CD4-positive, alpha-beta memory T cell (primary cell): ENCODE measurements around the gene TMEM240. TPM values are rescaled to one million over a fixed set of nuclear protein-coding genes. Genes with fewer than 3 reads are reported as not detected.
A peak's percentile ranks its signal among the peaks of the same experiment; 100 is the strongest.

Experiments
- CTCF ChIA-PET: fragments of 350-600 bp; sonication (Branson Sonifier 250); formaldehyde crosslinking; loops from one replicate; lab custom pipeline; 2021; ENCODE audit warnings: inconsistent platforms; ENCODE audit not compliant: partially characterized antibody; lab: Charles Lee
- POLR2A ChIA-PET: fragments of 350-600 bp; sonication (Branson Sonifier 250); formaldehyde crosslinking; loops from one replicate; lab custom pipeline; 2021; ENCODE audit not compliant: partially characterized antibody; lab: Charles Lee
- DNase-seq, 5 donors: peaks; one replicate each; pipeline versions ENCODE4 v3.0.0 to v3.0.0-alpha.2; 2020 to 2022; ENCODE audit warnings: mixed read lengths in 1 of 5
- H3K27ac ChIP-seq: one replicate; pipeline ENCODE4 v1.7.0; 2013; ENCODE audit warnings: low read depth, low read length
- H3K27me3 ChIP-seq: 2 replicates; pipeline ENCODE4 v1.7.0; 2013; ENCODE audit warnings: mild to moderate bottlenecking, low read length, moderate library complexity; ENCODE audit not compliant: insufficient read depth
- H3K36me3 ChIP-seq: 2 replicates; pipeline ENCODE4 v1.7.0; 2013; ENCODE audit warnings: mild to moderate bottlenecking, low read length, moderate library complexity; ENCODE audit not compliant: insufficient read depth
- H3K4me1 ChIP-seq: 2 replicates; pipeline ENCODE4 v1.7.0; 2013; ENCODE audit warnings: mild to moderate bottlenecking, low read length, moderate library complexity; ENCODE audit not compliant: insufficient read depth
- H3K4me3 ChIP-seq, 2 donors: one replicate each; pipeline ENCODE4 v1.7.0; 2013; ENCODE audit warnings: low read length in 2 of 2, mild to moderate bottlenecking in 1 of 2
- H3K9me3 ChIP-seq, 2 donors: one replicate each; pipeline ENCODE4 v1.7.0; 2013; ENCODE audit warnings: low read length in 2 of 2, control low read depth in 1 of 2; ENCODE audit not compliant: control insufficient read depth in 1 of 2
- H3K27ac Mint-ChIP-seq, 7 donors: one replicate each; pipeline ENCODE4 v1.8.0; 2020 to 2021; ENCODE audit warnings: mixed read lengths in 7 of 7, mild to moderate bottlenecking in 6 of 7, inconsistent platforms in 3 of 7, moderate library complexity in 3 of 7
- H3K27me3 Mint-ChIP-seq, 2 donors: one replicate each; pipeline ENCODE4 v1.8.0; 2020 to 2021; ENCODE audit warnings: mixed read lengths in 2 of 2
- H3K36me3 Mint-ChIP-seq, 2 donors: one replicate each; pipeline ENCODE4 v1.8.0; 2020 to 2021; ENCODE audit warnings: mixed read lengths in 2 of 2, inconsistent platforms in 1 of 2, mild to moderate bottlenecking in 1 of 2
- H3K4me1 Mint-ChIP-seq, 4 donors: one replicate each; pipeline ENCODE4 v1.8.0; 2020 to 2021; ENCODE audit warnings: mixed read lengths in 4 of 4, mild to moderate bottlenecking in 1 of 4
- H3K4me3 Mint-ChIP-seq, 8 donors: one replicate each; pipeline ENCODE4 v1.8.0; 2020 to 2021; ENCODE audit warnings: mixed read lengths in 8 of 8, mild to moderate bottlenecking in 7 of 8, moderate library complexity in 6 of 8, inconsistent platforms in 3 of 8
- H3K9me3 Mint-ChIP-seq, 8 donors: one replicate each; pipeline ENCODE4 v1.8.0; 2020 to 2021; ENCODE audit warnings: mixed read lengths in 8 of 8, mild to moderate bottlenecking in 5 of 8, inconsistent platforms in 3 of 8, moderate library complexity in 1 of 8
- intact Hi-C: fragments of 100-400 bp; cut with micrococcal nuclease; formaldehyde crosslinking; loops from one replicate; pipeline ENCODE4 v1.15.1; 2023
- polyA plus RNA-seq, 2 donors: library from polyadenylated mRNA; unstranded; fragments of 300-500 nt; fragmentation: Illumina TruSeq; gene quantifications; one replicate each; pipeline ENCODE4 v1.2.3, GENCODE V29; 2021
- total RNA-seq, 2 experiments: library from RNA; stranded (reverse); gene quantifications; one replicate each; pipeline ENCODE4 v1.2.3, GENCODE V29; 2021

The TMEM240 gene
- total and polyA plus RNA-seq, 4 experiments from 2014 or later: 1.8 to 2.8 TPM; not detected in 2

DNA sequence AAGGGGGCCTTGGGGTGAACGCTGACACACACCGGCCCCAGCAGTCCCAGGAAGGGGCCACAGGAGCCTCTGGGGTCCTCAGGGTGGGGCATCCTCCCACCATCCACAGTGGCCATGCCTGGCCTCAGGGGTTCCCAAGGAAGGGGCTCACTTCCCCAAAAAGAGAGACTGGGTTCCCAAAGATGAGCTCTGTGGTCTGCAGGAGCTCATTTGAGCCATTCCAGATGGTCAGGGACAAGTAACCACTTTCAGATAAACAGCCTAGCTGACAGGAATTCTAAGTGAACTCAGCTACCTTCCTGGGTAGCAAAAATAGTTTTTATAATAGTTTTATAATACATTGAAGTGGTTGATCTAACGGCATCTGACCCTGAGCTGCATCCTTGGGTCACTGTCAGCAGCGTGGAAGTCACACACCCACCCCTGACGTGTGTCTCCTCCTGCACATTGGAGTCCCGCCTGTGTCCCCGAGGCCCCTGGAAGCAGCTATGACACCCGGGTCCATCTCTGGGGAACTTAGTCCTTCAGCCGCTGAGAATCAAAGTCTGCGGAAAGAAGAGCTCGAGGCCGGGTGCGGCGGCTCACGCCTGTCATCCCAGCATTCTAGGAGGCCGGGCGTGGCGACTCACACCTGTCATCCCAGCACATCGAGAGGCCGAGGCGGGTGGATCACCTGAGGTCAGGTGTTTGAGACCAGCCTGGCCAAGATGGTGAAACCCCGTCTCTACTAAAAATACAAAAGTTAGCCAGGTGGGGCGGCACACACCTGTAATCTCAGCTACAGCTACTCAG, 5.7 kb upstream of the TMEM240 start:
- Histone ChIP-seq H3K27me3 (no peaks in the 10 kb centered on the region), H3K36me3 (no peaks in the 10 kb centered on the region), H3K27ac (no peak overlapping the region), H3K4me3 (no peak overlapping the region), H3K9me3 (no peaks in the 10 kb centered on the region), H3K4me1 (no peaks in the 10 kb centered on the region)
- Mint-ChIP-seq H3K27ac (no peak overlapping the region), H3K4me3 (no peak overlapping the region), H3K9me3 (no peaks in the 10 kb centered on the region), H3K4me1 (peaks cover 0 to 6% (median 4%) of the 10 kb centered on the region in 4 donors), H3K36me3 (peaks cover 0 to 4% of the 10 kb centered on the region in 2 donors), H3K27me3 (no peaks in the 10 kb centered on the region)
- POLR2A ChIA-PET: interaction anchor here (0.6 to 1.0 kb wide), 2 partner anchors 28 to 345 kb away, joined by 3 to 5 read pairs; partner anchors contain the start of gene SSU72
- CTCF ChIA-PET: no interaction called here
- intact Hi-C loops: no loop called here
- DNase-seq: no peak

DNA sequence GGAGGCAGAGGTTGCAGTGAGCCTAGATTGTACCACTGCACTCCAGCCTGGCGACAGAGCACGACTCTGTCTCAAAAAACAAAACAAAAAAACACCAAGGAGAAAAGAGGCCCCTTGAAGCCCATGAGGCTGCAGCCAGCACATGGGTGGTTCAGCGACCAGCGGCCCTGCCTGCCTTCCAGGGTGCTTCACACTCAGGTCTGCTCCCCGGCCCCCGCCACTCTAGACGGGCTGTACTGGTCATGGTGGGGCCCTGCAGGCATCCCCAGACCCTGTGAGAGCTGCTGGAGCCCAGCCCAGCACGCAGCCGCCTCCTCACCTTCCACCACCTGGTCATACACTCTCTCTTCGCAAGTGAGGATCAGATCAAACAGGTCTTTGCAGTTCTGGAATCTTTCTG, 4.1 kb upstream of the TMEM240 start:
- no peaks in the 10 kb centered on the region for H3K36me3 ChIP-seq
- no peaks in the 10 kb centered on the region for H3K27me3 Mint-ChIP-seq
- no peaks in the 10 kb centered on the region for H3K27me3 ChIP-seq
- POLR2A ChIA-PET: no interaction called here
- H3K4me3 ChIP-seq: no peak overlapping the region
- intact Hi-C loops: no loop called here
- H3K36me3 Mint-ChIP-seq: peaks cover 0 to 4% of the 10 kb centered on the region in 2 donors
- H3K4me1 ChIP-seq: peaks cover under 1% of the 10 kb centered on the region
- no peak for DNase-seq
- no peaks in the 10 kb centered on the region for H3K9me3 ChIP-seq
- no peak overlapping the region for H3K27ac ChIP-seq
- H3K4me3 Mint-ChIP-seq: no peak overlapping the region
- H3K9me3 Mint-ChIP-seq: no peaks in the 10 kb centered on the region
- CTCF ChIA-PET: no interaction called here
- H3K4me1 Mint-ChIP-seq: peaks cover 0 to 5% (median 2%) of the 10 kb centered on the region in 4 donors
- no peak overlapping the region for H3K27ac Mint-ChIP-seq

GRCh38 chr1:1543706-1544099, 3.3 kb upstream of the TMEM240 start:
- H3K9me3 ChIP-seq: no peaks in the 10 kb centered on the region
- H3K4me1 Mint-ChIP-seq: peaks cover 0 to 5% (median 2%) of the 10 kb centered on the region in 4 donors
- CTCF ChIA-PET: no interaction called here
- no peak overlapping the region for H3K4me3 Mint-ChIP-seq
- H3K27me3 ChIP-seq: no peaks in the 10 kb centered on the region
- H3K4me1 ChIP-seq: peaks cover 5% of the 10 kb centered on the region
- POLR2A ChIA-PET: interaction anchor here (0.9 kb wide), 1 partner anchor 70 kb away, joined by 3 read pairs; no protein-coding TSS in a partner anchor
- DNase-seq: no peak
- H3K27ac Mint-ChIP-seq: no peak overlapping the region
- H3K36me3 Mint-ChIP-seq: peaks cover 0 to 4% of the 10 kb centered on the region in 2 donors
- H3K36me3 ChIP-seq: no peaks in the 10 kb centered on the region
- H3K27ac ChIP-seq: no peak overlapping the region
- intact Hi-C loops: no loop called here
- no peak overlapping the region for H3K4me3 ChIP-seq
- no peaks in the 10 kb centered on the region for H3K27me3 Mint-ChIP-seq
- H3K9me3 Mint-ChIP-seq: no peaks in the 10 kb centered on the region

GRCh38 chr1:1542766-1543705, 2.6 kb upstream of the TMEM240 start:
- H3K4me1 Mint-ChIP-seq: peaks cover 0 to 5% (median 2%) of the 10 kb centered on the region in 4 donors
- POLR2A ChIA-PET: interaction anchor here (0.9 kb wide), 1 partner anchor 70 kb away, joined by 3 read pairs; no protein-coding TSS in a partner anchor
- Histone ChIP-seq H3K4me1 (peaks cover 5% of the 10 kb centered on the region), H3K27me3 (no peaks in the 10 kb centered on the region), H3K9me3 (no peaks in the 10 kb centered on the region), H3K27ac (no peak overlapping the region), H3K36me3 (no peaks in the 10 kb centered on the region), H3K4me3 (no peak overlapping the region)
- peaks cover 0 to 4% of the 10 kb centered on the region in 2 donors for H3K36me3 Mint-ChIP-seq
- peak overlapping the region in 2 of 7 donors; percentile 57 to 75 for H3K27ac Mint-ChIP-seq
- H3K4me3 Mint-ChIP-seq: peak overlapping the region in 1 of 8 donors; percentile 34
- no peak for DNase-seq
- H3K27me3 Mint-ChIP-seq: no peaks in the 10 kb centered on the region
- intact Hi-C loops: no loop called here
- no peaks in the 10 kb centered on the region for H3K9me3 Mint-ChIP-seq
- CTCF ChIA-PET: no interaction called here

DNA sequence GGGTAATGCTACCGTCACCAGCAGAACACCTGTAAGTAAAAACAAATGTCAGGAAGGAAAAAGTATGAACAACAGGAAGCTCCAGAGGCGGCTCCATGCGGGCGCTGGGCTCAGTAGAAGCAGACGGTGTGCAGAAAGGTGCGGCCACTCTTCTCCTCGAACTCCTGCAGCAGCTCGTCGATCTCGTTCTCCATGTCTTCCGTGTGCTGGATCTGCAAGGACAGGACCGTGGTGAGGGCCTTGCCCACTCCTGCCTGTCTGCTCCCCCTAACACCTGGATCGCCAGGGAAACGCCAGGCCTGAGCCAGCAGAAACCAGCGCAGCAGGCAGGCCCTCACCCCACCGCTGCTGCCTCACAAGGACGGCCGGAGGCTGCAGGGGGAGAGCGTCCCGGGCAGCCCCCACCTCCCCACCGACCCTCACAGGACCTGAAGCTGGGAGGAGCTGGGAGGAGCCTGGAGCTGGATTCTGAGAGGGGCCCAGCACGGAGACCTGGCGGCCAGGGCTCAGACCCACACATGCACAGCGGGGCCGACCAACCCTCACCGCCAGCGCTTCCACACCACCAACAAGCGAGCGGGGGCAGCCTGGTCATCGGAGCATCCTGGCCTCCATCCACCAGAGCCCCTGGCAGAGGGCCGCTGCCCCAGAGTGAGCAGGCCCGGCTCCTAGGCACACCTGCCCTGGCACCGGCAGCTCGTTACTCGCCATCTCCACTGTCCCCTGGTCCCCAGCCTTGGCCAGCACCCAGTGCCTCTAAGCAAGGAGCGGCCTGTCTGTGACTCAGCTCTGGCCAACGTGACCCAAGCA, 1.7 kb upstream of the TMEM240 start:
- no peaks in the 10 kb centered on the region for H3K9me3 Mint-ChIP-seq
- H3K4me3 ChIP-seq: no peak overlapping the region
- H3K27ac Mint-ChIP-seq: peak overlapping the region in 3 of 7 donors; percentile 18 to 75 (median 64)
- H3K4me3 Mint-ChIP-seq: peak overlapping the region; percentile 29 to 68 (median 50)
- H3K27ac ChIP-seq: no peak overlapping the region
- no peak for DNase-seq
- H3K27me3 Mint-ChIP-seq: no peaks in the 10 kb centered on the region
- peaks cover 0 to 4% of the 10 kb centered on the region in 2 donors for H3K36me3 Mint-ChIP-seq
- POLR2A ChIA-PET: no interaction called here
- H3K27me3 ChIP-seq: no peaks in the 10 kb centered on the region
- H3K9me3 ChIP-seq: no peaks in the 10 kb centered on the region
- CTCF ChIA-PET: no interaction called here
- H3K4me1 ChIP-seq: peaks cover 5% of the 10 kb centered on the region
- intact Hi-C loops: no loop called here
- peaks cover 0 to 5% (median 2%) of the 10 kb centered on the region in 4 donors for H3K4me1 Mint-ChIP-seq
- no peaks in the 10 kb centered on the region for H3K36me3 ChIP-seq

GRCh38 chr1:1540818-1541628, 599 bp upstream of the TMEM240 start:
- POLR2A ChIA-PET: no interaction called here

More at GRCh38 chr1:1540818-1541628, 599 bp upstream of the TMEM240 start:
- Mint-ChIP-seq H3K4me1 (peaks cover 0 to 5% (median 2%) of the 10 kb centered on the region in 4 donors), H3K27me3 (no peaks in the 10 kb centered on the region), H3K9me3 (no peaks in the 10 kb centered on the region), H3K27ac (peak overlapping the region in 2 of 7 donors; percentile 18), H3K36me3 (peaks cover 0 to 4% of the 10 kb centered on the region in 2 donors), H3K4me3 (peak overlapping the region in 7 of 8 donors; percentile 39 to 68 (median 52))
- no peak for DNase-seq
- Histone ChIP-seq H3K4me1 (peaks cover 5% of the 10 kb centered on the region), H3K27me3 (no peaks in the 10 kb centered on the region), H3K9me3 (no peaks in the 10 kb centered on the region), H3K4me3 (no peak overlapping the region), H3K27ac (no peak overlapping the region), H3K36me3 (no peaks in the 10 kb centered on the region)
- CTCF ChIA-PET: no interaction called here
- intact Hi-C loops: no loop called here
